Stimulated activated CD8-positive, alpha-beta memory T cell treated with anti-CD3 and anti-CD28 coated beads, Interleukin-4, amount 100 ng/mL, for 48 hours (primary cell): ENCODE data around the gene RAC2.

Experiments used
- DNase-seq: peaks from one replicate; pipeline ENCODE4 v3.0.0-alpha.2; 2020

The RAC2 gene

DNA sequence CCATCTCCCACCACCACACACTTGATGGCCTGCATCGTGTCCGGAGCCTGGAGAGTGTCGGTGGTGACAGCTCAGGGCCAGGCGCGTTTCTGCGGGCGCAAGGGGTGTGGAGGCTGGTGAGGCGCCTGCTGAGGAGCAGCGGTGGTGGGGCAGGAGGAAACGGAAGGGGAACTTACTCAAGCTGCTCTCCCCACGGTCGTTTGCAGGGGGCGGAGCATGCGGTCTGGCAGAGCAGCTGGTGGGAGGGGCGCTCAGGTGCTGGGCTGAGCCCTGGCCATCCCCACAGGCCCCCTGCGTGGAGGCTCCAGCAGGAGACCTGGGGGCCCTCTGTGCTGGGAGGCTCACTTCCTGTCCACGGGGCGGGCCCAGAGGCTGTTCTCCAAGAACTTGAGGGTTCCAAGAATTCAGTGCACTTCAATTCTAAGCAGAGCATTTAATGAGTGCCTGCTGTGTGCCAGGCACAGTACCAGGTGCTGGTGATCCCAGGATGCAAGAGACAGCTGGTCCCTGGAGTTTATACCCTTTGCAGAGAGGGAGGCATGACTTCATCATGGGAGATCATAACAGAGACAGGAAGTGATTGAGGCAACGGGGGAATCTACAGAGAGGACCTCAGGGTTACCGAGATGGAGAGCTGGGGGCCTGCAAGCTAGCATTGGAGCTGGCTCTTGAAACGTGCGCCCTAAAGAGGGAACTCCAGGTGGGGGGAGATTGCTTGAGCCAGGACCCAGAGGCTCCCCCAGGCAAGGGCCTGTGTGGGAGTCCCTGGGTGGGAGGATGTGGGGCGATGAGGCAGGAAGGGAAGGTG lies at the start of gene RAC2:
TSS of gene RAC2 (minus strand) at position 156 of the 808 bp plus-strand sequence. CDS start at position 35, 121 bp downstream.
- peak; percentile 96 for DNase-seq

- no peak for DNase-seq
Measured at GRCh38 chr22:37293172-37293571, 49.1 kb upstream of the RAC2 start.

DNA sequence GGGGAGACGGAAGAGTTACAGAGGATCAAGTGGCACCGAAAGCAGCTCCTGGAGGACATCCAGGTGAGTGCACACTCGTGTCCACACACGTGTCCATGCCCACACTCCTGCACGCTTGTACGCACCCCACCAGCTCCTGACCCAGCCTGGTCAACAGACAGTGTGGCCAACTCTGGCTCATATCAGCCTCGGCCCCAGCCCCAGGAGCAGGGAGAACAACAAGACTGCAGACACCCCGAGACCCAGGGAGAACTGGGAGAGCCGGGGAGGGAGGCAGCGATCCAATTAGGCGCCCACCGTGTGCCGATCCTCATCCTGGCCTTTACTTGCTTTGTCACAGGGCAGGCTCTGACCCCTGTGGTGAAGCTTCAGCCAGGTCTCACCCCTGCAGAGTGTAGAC lies 48.6 kb upstream of the RAC2 start:
- no peak for DNase-seq

- no peak for DNase-seq
Measured at GRCh38 chr22:37291559-37292298, 47.7 kb upstream of the RAC2 start.

DNA sequence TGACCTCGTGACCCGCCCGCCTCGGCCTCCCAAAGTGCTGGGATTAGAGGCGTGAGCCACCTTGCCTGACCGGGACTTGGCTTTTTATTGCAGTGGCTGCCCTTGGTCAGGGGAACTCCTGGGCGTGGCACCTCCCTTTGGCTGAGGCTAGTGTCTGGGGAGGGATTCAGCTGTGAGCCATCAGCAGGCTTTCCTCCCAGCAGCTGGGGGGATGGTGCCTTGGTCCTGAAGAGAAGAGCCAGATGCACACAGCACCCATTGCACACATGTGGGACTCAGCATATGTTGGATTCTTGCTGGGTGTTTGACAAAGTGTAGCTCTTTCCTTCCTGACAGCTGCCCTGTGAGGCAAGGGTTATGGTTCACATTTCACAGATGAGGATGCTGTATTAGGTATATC lies 46.7 kb upstream of the RAC2 start:
- DNase-seq = no peak

DNA sequence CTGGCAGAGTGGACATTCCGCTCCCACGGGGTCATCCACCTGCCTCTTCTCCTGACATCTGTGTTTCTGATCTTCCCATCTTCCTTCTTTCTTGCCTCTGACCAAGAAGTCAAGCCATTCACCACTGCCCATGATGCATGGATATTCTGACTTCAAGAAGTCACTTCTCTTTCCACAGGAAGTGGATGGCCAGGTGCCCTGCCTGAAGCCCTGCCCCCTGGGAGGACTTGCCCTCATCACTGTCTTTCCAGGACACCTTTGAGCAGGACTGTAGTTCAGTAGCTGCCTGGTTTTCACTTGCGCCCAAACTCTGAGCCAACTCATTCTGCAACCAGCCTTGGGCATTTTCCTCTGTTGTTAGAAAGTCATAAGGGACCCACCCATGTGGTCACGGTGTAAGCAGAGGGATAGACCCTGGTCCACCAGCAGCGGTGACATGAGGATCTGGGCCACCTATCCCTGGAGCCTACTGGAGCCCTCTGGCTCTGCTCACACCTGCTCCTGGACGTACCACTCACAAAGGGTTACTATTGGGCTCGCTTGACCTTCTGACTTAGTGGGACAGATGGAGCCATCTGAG lies 45.2 kb upstream of the RAC2 start:
- DNase-seq = no peak

- no peak for DNase-seq
Measured at GRCh38 chr22:37288521-37288920, 44.5 kb upstream of the RAC2 start.

DNA sequence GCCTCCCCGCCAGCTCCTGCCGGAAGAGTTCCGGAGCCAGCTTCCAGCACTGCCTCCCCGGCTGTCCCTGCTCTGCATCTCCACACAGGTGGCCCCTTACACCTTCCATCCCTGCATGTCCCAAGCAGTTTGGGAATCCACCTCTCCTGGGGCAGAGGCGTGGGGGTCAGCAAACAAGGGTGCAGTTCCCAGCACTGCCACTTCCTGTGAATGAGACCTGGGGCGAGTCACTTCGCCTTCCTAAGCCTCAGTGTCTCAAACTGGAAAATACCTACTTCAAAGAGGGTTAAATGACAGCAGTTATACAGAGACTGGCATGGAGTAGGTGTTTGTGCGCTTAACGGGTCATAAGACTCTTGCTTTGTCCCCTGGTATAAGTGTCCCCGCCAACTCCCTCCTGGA lies 43.5 kb upstream of the RAC2 start:
- no peak for DNase-seq

GRCh38 chr22:37285937-37286336 lies 41.9 kb upstream of the RAC2 start:
- no peak for DNase-seq

GRCh38 chr22:37284805-37285355 lies 40.8 kb upstream of the RAC2 start:
- DNase-seq = peak; percentile 45

DNA sequence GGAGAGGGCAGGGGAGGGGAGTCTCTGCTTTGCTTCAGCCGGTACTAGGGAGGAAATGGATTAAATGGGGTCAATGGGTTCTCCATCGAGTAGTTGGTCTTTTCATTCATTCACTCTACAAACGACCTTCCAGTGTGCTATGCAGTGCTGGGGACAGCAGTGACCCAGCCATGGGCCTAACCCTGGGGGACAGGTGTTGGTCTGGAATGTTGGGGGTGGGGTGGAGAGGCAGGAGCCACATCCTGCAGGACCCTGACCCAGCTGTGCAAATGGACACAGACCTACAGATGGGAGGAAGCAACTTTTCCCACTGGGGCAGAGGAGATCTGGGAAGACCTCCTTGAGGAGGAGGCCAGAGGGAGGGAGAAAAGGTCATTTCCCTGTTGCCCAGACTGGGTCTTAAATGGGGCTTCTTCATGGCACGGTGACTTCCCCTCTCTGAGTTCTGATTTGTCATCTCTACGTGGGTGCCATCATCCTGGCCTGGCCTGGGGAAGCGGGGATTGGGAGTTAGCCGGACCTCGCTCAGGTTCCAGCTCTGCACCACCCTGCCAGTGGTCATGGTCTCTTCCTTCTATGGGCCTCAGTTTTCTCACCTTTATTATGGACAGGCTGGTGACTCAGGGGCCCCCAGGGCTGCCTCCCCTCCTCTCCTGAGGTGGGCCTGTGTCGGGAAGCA lies 40.2 kb upstream of the RAC2 start:
- no peak for DNase-seq

GRCh38 chr22:37283393-37283937 lies 39.4 kb upstream of the RAC2 start:
- DNase-seq = peak; percentile 69

DNA sequence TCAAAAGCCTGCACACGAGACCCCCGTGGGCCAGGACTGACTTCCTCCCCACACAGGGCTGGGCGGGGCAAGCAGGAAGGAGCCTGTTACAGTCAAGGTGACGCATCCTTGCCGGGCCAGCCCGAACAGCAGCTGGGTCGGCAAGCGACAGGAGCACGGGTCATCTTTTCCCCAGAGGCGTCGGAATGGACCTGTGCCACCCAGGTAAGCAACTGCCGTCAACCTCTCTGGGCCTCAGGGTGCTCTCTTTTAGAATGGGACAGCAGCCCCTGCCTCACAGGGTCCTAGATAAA lies 38.3 kb upstream of the RAC2 start, which contains the start of gene CYTH4:
TSS of gene CYTH4 (plus strand) at position 124 of the 293 bp plus-strand sequence. CDS start at position 186, 62 bp downstream.
- DNase-seq = peak; percentile 86

DNA sequence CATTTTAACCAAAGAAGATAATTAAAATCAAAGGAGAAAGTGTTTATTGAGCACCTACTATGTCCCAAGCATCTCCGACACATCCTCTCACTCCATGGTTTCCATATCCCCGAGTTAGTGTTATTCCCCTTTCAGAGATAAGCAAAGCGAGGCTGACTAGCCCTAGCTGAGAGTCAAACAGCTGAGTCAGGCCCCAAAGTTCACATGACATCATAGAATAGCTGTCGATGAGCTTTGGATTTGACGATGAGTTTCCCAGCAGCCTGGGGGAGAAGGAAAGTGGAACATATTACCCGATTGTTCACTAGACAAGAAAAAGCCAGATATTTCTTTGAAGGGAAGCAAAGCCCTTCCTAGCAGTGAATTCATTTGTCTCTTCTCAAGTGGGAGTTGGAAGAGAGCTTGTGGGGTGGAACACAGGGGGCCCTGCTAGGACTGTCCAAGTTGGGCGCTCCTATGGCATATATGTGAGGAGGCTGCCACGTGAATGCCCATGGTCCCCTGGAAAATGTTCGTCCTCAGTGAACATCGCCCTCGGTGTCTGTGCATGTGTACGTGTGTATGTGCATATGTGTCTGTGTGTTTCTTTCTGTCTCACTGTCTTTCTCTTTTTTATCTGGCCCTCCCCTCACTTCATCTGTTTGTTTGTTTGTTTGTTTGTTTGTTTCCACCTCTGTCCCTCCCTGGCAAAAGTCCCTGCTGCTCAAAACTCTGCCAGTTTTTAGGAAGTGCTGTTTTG lies 37.7 kb upstream of the RAC2 start:
- no peak for DNase-seq

- no peak for DNase-seq
Measured at GRCh38 chr22:37281195-37281594, 37.1 kb upstream of the RAC2 start.

DNA sequence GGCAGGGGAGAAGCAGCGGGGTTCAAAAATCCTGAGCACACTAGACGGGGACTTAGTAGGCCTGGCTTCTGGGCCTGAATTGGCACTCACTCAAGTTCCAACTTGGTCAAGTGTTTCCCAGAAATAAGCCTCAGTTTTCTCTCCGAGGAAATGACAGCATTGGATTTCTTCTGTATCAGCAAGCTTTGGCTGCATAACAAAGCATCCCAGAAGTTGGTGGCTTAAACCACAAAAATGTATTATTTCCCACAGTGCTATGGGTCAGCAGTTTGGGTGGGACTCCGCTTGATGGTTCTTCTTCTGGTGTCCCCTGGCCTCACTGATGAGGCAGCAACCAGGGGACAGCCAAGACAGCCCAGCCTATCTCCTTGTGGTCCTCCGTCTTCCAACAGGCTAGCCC lies 36.6 kb upstream of the RAC2 start:
- DNase-seq = no peak

GRCh38 chr22:37279331-37280181 lies 35.5 kb upstream of the RAC2 start:
- no peak for DNase-seq

GRCh38 chr22:37278261-37278660 lies 34.2 kb upstream of the RAC2 start:
- DNase-seq = no peak

DNA sequence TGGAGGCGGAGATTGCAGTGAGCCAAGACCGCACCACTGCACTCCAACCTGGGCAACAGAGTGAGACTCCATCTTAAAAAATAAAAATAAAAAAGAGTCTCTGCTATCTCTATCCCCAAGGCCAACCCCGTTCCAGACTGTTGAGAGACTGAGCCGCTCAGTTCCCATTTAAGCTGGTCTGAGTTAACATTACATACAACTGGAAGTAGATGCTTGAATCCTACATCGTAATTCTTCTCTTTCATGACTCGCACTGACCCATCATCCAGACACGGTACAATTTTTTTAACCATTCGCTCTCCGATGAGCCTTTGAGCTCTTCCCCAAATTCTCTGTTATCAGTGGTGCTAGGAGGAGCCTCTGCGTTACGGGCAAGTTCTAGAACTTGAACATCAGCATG lies 33.3 kb upstream of the RAC2 start:
- no peak for DNase-seq

DNA sequence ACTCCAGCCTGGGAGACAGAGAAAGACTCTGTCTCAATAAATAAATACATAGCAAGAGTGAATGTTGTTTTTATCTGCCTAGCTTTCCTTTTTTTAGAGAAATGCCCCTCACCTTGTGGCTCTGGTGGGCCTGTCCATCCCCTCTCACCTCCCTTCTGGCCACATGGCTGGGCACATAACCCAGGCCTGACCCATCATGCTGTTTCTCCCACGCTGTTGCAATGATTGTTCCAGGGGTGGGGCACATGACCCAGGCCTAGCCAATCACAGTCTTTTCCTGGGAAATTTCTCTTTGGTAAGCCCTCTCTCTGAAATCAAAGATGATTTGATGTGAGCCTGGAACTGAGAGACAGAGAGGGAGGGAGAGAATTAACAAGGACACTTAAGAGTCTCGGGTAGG lies 32.7 kb upstream of the RAC2 start:
- DNase-seq = no peak

GRCh38 chr22:37275622-37276021 lies 31.6 kb upstream of the RAC2 start:
- DNase-seq = peak; percentile 75
